B cell (primary cell): Measurements from ENCODE around the gene SLC13A3. TPM values are rescaled to one million over a fixed set of nuclear protein-coding genes. Genes with fewer than 3 reads are reported as not detected.

Experiments
- ATAC-seq: fragments of 200-7000 bp; cut with Tn5 transposase; one replicate; pipeline ENCODE4 v1.10.0; 2021; ENCODE audit warnings: low read depth, mild to moderate bottlenecking, moderate number of reproducible peaks, moderate library complexity
- CTCF ChIA-PET: fragments of 350-600 bp; sonication (Branson Sonifier 250); formaldehyde crosslinking; loops from one replicate; lab custom pipeline; 2021; ENCODE audit warnings: antibody characterized with exemption, inconsistent platforms; lab: Charles Lee
- POLR2A ChIA-PET: fragments of 350-600 bp; sonication (Branson Sonifier 250); formaldehyde crosslinking; loops from one replicate; lab custom pipeline; 2021; ENCODE audit warnings: antibody characterized with exemption; lab: Charles Lee
- DNase-seq: peaks from one replicate; pipeline ENCODE4 v3.0.0; 2013
- H2AFZ ChIP-seq: 2 replicates; pipeline ENCODE4 v1.6.1; 2012; ENCODE audit warnings: mild to moderate bottlenecking, low read depth, low read length; ENCODE audit not compliant: insufficient read depth, poor library complexity, severe bottlenecking
- H3K27ac ChIP-seq, 2 donors: 1 replicate in 1 of 2; 2 replicates in 1 of 2; pipeline ENCODE4 v1.5.1; 2012 to 2013; ENCODE audit warnings: low read length in 2 of 2, mild to moderate bottlenecking in 2 of 2, moderate library complexity in 1 of 2
- H3K27me3 ChIP-seq, 4 experiments: fragments of 200-600 bp in 1 of 4; sonication (generic) in 1 of 4; replicated peaks in 1 of 4; 1 replicate in 2 of 4; 2 replicates in 2 of 4; pipeline versions ENCODE4 v1.6.1 to v1.7.0; 2013 to 2016; ENCODE audit warnings: low read length in 3 of 4, mild to moderate bottlenecking in 2 of 4, mixed read lengths in 1 of 4, moderate library complexity in 1 of 4; ENCODE audit not compliant: insufficient read depth in 4 of 4, control insufficient read depth in 3 of 4; ENCODE audit errors: control extremely low read depth in 1 of 4
- H3K36me3 ChIP-seq, 2 experiments: replicated peaks in 1 of 2; 1 replicate in 1 of 2; 2 replicates in 1 of 2; pipeline versions ENCODE4 v1.6.1 to v1.7.1; 2013; ENCODE audit warnings: low read length in 1 of 2; ENCODE audit not compliant: insufficient read depth in 2 of 2, control insufficient read depth in 1 of 2; ENCODE audit errors: control extremely low read depth in 1 of 2, extremely low read depth in 1 of 2
- H3K4me1 ChIP-seq, 2 donors: fragments of 200-600 bp in 1 of 2; sonication (generic) in 1 of 2; 1 replicate in 1 of 2; 2 replicates in 1 of 2; pipeline versions ENCODE4 v1.5.1 to v1.6.1; 2013 to 2017; ENCODE audit warnings: low read length in 2 of 2; ENCODE audit not compliant: control insufficient read depth in 2 of 2, insufficient read depth in 2 of 2
- H3K4me2 ChIP-seq: replicated peaks from 2 replicates; pipeline ENCODE3; 2012; ENCODE audit warnings: mild to moderate bottlenecking, low read depth, low read length; ENCODE audit not compliant: poor library complexity, severe bottlenecking
- H3K4me3 ChIP-seq, 5 experiments: fragments of 200-600 bp in 1 of 5; sonication (generic) in 1 of 5; 1 replicate in 3 of 5; 2 replicates in 2 of 5; pipeline versions ENCODE4 v1.5.1 to v1.7.0; 2011 to 2016; ENCODE audit warnings: low read length in 4 of 5, mild to moderate bottlenecking in 4 of 5, low read depth in 2 of 5, control low read depth in 1 of 5, moderate library complexity in 1 of 5; ENCODE audit not compliant: insufficient read depth in 1 of 5; ENCODE audit errors: control extremely low read depth in 1 of 5, extremely low read depth in 1 of 5
- H3K79me2 ChIP-seq: fragments of 200-600 bp; sonication (generic); one replicate; pipeline ENCODE4 v1.6.0; 2016; ENCODE audit warnings: low read length; ENCODE audit not compliant: control insufficient read depth, insufficient read depth
- H3K9ac ChIP-seq: fragments of 200-600 bp; sonication (generic); 2 replicates; pipeline ENCODE4 v1.6.1; 2017; ENCODE audit warnings: mild to moderate bottlenecking, low read length, moderate library complexity
- H3K9me3 ChIP-seq, 3 donors: one replicate each; pipeline versions ENCODE4 v1.6.1 to v1.7.1; 2013; ENCODE audit warnings: low read length in 2 of 3; ENCODE audit not compliant: control insufficient read depth in 2 of 3, insufficient read depth in 1 of 3; ENCODE audit errors: control extremely low read depth in 1 of 3
- H4K20me1 ChIP-seq: 2 replicates; pipeline ENCODE4 v1.6.0; 2012; ENCODE audit warnings: mild to moderate bottlenecking, low read length; ENCODE audit not compliant: insufficient read depth, control insufficient read depth, poor library complexity, severe bottlenecking
- H3K27ac Mint-ChIP-seq: one replicate; pipeline ENCODE4 v1.8.0; 2021; ENCODE audit warnings: mixed read lengths
- H3K27me3 Mint-ChIP-seq: one replicate; pipeline ENCODE4 v1.8.0; 2021; ENCODE audit warnings: mixed read lengths
- H3K4me1 Mint-ChIP-seq: one replicate; pipeline ENCODE4 v1.8.0; 2021; ENCODE audit warnings: mixed read lengths
- H3K4me3 Mint-ChIP-seq: one replicate; pipeline ENCODE4 v1.8.0; 2021; ENCODE audit warnings: mixed read lengths
- H3K9me3 Mint-ChIP-seq: one replicate; pipeline ENCODE4 v1.8.0; 2022; ENCODE audit warnings: mixed read lengths; ENCODE audit not compliant: insufficient read depth
- EZH2 ChIP-seq: IDR thresholded peaks from 2 replicates; pipeline ENCODE4 v1.6.1; 2012; ENCODE audit warnings: borderline replicate concordance, low read depth, mild to moderate bottlenecking, moderate library complexity, low read length; ENCODE audit not compliant: insufficient read depth, poor library complexity, severe bottlenecking
- WGBS: methylation state at CpG from one replicate; pipeline ENCODE4 v1.1.5; 2013; ENCODE audit warnings: missing lambda C conversion rate; ENCODE audit not compliant: insufficient coverage; 5-methylcytosine and 5-hydroxymethylcytosine counted together
- intact Hi-C: fragments of 100-400 bp; cut with micrococcal nuclease; formaldehyde crosslinking; loops from one replicate; pipeline ENCODE4 v1.10.0; 2022
- polyA plus RNA-seq: library from polyadenylated mRNA; depleted of rRNA; stranded (reverse); fragments of >200 nt; gene quantifications from 2 replicates; pipeline ENCODE4 v1.2.3, GENCODE V29; 2012
- total RNA-seq, 2 donors: library from RNA; stranded (reverse); fragments of 120-200 nt in 1 of 2; gene quantifications; 1 replicate in 1 of 2; 2 replicates in 1 of 2; pipeline versions ENCODE4 v1.2.3 to v1.2.4, GENCODE V29; 2013 to 2022
- TF ChIP-seq, protein P1 (sequence below): fragments of 200-600 bp; IDR thresholded peaks from one replicate; pipeline ENCODE4 v1.8.0; 2022; ENCODE audit warnings: antibody characterized with exemption, mild to moderate bottlenecking

The SLC13A3 gene
- total and polyA plus RNA-seq, 2 donors (not counting 1 experiment from before 2014, with no cell fraction given): 0.09 to 0.20 TPM

DNA sequence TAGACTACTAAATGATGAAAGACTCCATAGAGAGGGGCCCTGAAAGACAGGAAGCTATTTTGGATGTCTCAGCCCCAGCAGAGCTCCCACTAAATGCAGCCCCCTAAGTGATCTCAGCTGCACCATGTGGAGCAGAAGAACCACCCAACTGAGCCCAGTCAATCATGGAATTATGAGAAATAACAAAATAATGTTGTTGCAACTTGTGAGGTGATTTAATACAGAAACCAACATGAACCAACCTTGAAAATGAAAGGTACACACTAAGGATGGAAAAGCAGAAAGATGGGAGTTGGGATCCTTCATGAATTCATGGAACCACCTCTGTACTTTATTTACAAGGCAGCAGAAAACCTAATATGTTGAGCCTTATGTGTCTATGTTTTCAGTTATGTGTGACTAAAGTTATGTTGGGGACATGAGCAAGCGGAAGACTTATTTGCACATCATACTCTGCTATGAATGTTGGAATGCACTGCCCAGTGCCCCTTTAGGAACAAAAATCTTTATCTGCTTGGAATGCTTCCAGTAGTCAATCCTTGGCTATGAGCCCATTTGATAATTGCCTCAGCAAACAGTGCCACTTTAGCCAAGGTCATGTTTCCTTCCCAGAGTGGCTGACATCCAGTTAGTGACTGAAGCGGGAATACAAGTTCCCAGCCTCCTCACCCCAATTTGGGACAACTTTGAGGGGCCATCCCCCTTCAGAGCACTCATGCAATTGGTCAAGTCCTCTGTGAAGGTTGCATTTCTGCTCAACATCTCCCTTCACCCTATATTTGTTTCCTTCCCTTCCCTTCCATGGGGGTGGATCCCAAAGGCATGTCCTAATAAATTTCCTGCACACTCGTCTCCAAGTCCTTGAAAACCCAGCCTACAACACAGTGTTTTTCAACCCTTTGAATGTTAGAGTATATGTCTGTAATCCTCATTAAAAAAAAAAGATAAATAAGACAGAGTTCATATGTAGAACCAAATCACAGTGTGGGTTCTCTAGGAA is 19.6 kb upstream of the SLC13A3 start:
- DNase-seq (no peak), ATAC-seq (no peak)
- 85% methylated on average over 2 of the region's 3 CpGs for WGBS
- POLR2A ChIA-PET: no interaction called here
- H3K4me3 ChIP-seq: no peak overlapping the region
- H3K9me3 Mint-ChIP-seq: peaks cover 7% of the 10 kb centered on the region
- H3K27ac ChIP-seq: no peak overlapping the region
- TF ChIP-seq, protein P1, sequence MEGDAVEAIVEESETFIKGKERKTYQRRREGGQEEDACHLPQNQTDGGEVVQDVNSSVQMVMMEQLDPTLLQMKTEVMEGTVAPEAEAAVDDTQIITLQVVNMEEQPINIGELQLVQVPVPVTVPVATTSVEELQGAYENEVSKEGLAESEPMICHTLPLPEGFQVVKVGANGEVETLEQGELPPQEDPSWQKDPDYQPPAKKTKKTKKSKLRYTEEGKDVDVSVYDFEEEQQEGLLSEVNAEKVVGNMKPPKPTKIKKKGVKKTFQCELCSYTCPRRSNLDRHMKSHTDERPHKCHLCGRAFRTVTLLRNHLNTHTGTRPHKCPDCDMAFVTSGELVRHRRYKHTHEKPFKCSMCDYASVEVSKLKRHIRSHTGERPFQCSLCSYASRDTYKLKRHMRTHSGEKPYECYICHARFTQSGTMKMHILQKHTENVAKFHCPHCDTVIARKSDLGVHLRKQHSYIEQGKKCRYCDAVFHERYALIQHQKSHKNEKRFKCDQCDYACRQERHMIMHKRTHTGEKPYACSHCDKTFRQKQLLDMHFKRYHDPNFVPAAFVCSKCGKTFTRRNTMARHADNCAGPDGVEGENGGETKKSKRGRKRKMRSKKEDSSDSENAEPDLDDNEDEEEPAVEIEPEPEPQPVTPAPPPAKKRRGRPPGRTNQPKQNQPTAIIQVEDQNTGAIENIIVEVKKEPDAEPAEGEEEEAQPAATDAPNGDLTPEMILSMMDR: no peak
- no peaks in the 10 kb centered on the region for H4K20me1 ChIP-seq
- no peak overlapping the region for H3K4me3 Mint-ChIP-seq
- no peak overlapping the region for H3K9ac ChIP-seq
- intact Hi-C loops: no loop called here
- H3K4me1 ChIP-seq: no peaks in the 10 kb centered on the region
- no peaks in the 10 kb centered on the region for H3K4me1 Mint-ChIP-seq
- H3K4me2 ChIP-seq: no peak overlapping the region
- CTCF ChIA-PET: interaction anchor here (0.9 kb wide), 1 partner anchor 10 kb away, joined by 3 read pairs; no protein-coding TSS in a partner anchor
- H3K27me3 Mint-ChIP-seq: peaks cover 6% of the 10 kb centered on the region
- peaks cover 0 to 2% (median 0%) of the 10 kb centered on the region in 4 experiments for H3K27me3 ChIP-seq
- peaks cover 0 to 12% (median 9%) of the 10 kb centered on the region in 3 donors for H3K9me3 ChIP-seq
- no peak overlapping the region for H3K27ac Mint-ChIP-seq
- H3K79me2 ChIP-seq: no peaks in the 10 kb centered on the region
- H2AFZ ChIP-seq: no peak overlapping the region
- H3K36me3 ChIP-seq: no peaks in the 10 kb centered on the region

- no peak overlapping the region for H2AFZ ChIP-seq
- no peak for ATAC-seq
- no peaks in the 10 kb centered on the region for H3K4me1 ChIP-seq
- Mint-ChIP-seq H3K4me3 (no peak overlapping the region), H3K27ac (no peak overlapping the region), H3K27me3 (peaks cover 6% of the 10 kb centered on the region), H3K9me3 (peaks cover 7% of the 10 kb centered on the region), H3K4me1 (no peaks in the 10 kb centered on the region)
- H3K4me2 ChIP-seq: no peak overlapping the region
- intact Hi-C loops: no loop called here
- no peak for DNase-seq
- H3K36me3 ChIP-seq: no peaks in the 10 kb centered on the region
- H3K27me3 ChIP-seq: peaks cover 0 to 2% (median 0%) of the 10 kb centered on the region in 4 experiments
- ChIA-PET POLR2A (no interaction called here), CTCF (no interaction called here)
- H3K79me2 ChIP-seq: no peaks in the 10 kb centered on the region
- H3K9me3 ChIP-seq: peaks cover 0 to 12% (median 9%) of the 10 kb centered on the region in 3 donors
- WGBS: no CpG with 5 or more reads among the region's 2 CpGs
- H3K9ac ChIP-seq: no peak overlapping the region
- TF ChIP-seq, protein P1: no peak
- TF ChIP-seq EZH2: no peak
- no peak overlapping the region for H3K4me3 ChIP-seq
- H3K27ac ChIP-seq: no peak overlapping the region
- no peaks in the 10 kb centered on the region for H4K20me1 ChIP-seq
Measured at GRCh38 chr20:46670228-46670584, 18.9 kb upstream of the SLC13A3 start.
